ENCODE measurements around the gene HCN3. TPM values are rescaled to one million over a fixed set of nuclear protein-coding genes. Genes with fewer than 3 reads are reported as not detected.

HCN3 gene
- total and polyA plus RNA-seq, 2 of the 8 experiments (the other 6 are each of a cell fraction or from before 2014, with no cell fraction given), result 6.4 to 7.3 TPM

GRCh38 chr1:155250246-155250632, 27.0 kb upstream of the HCN3 start:
- Histone ChIP-seq H2AFZ (ENCODE audit: low read length) (no peak overlapping the region), H2BK20ac (ENCODE audit: low read length) (no peak overlapping the region), H2BK12ac (ENCODE audit: low read depth, low read length) (no peak overlapping the region; the same call in 1 of the 2 replicates), H4K91ac (replicated peaks; ENCODE audit: insufficient read length, low read length) (peak overlapping the region; percentile 60), H2BK120ac (replicated peaks; ENCODE audit: low read depth, low read length) (no peak overlapping the region), H3K4ac (replicated peaks; ENCODE audit: insufficient read length, low read depth, low read length) (no peak overlapping the region), H3K79me1 (ENCODE audit: low read depth, low read length) (no peaks in the 10 kb centered on the region), H2BK15ac (ENCODE audit: low read length) (0 out of 2 replicates have a peak overlapping the region, but pooled peaks have one; percentile 90), H3K4me2 (ENCODE audit: insufficient read depth in 1 of 2, low read depth in 2 of 2, low read length in 2 of 2) (peak overlapping the region; percentile 0 to 91; a peak in 3 of 4 replicates), H2BK5ac (ENCODE audit: low read depth, low read length) (no peak overlapping the region), H4K5ac (ENCODE audit: insufficient read length, low read depth, low read length) (peak overlapping the region; percentile 47), H3K56ac (replicated peaks; ENCODE audit: insufficient read length, low read depth, low read length) (no peak overlapping the region), H3K18ac (ENCODE audit: extremely low read depth, low read length) (peak overlapping the region; percentile 17; the same call in 1 of the 2 replicates), H3K79me2 (ENCODE audit: control insufficient read depth in 1 of 2, insufficient read depth in 2 of 2, low read length in 2 of 2) (0 out of 4 replicates have a peak, but pooled peaks cover 0 to 3% of the 10 kb centered on the region in 2 experiments), H3K4me1 (replicated peaks in 1 of 4; ENCODE audit: control insufficient read depth in 3 of 4, insufficient read depth in 4 of 4, low read length in 3 of 4) (peaks cover 0 to 19% (median 12%) of the 10 kb centered on the region in 4 experiments; a peak in 6 of 7 replicates), H3K27ac (ENCODE audit: low read depth, low read length) (no peak overlapping the region), H3K36me3 (ENCODE audit: control insufficient read depth in 2 of 4, insufficient read depth in 4 of 4, low read length in 3 of 4) (peaks cover 0 to 9% (median 2%) of the 10 kb centered on the region in 4 experiments; a peak in 2 of 8 replicates), H3K4me3 (ENCODE audit: extremely low read depth in 1 of 4, insufficient read depth in 2 of 4, low read depth in 3 of 4, low read length in 4 of 4) (peak overlapping the region; percentile 11 to 64 (median 58)), H3K23ac (ENCODE audit: insufficient read length) (no peak overlapping the region), H3K14ac (ENCODE audit: insufficient read length) (no peak overlapping the region), H3K27me3 (replicated peaks in 1 of 4; ENCODE audit: control insufficient read depth in 3 of 4, extremely low read depth in 1 of 4, insufficient read depth in 3 of 4, low read length in 3 of 4) (peaks cover 0 to 9% (median 4%) of the 10 kb centered on the region in 4 experiments; a peak in 2 of 7 replicates), H3K23me2 (ENCODE audit: low read depth, low read length) (peaks cover 8% of the 10 kb centered on the region; the same call in 1 of the 2 replicates), H4K20me1 (replicated peaks in 1 of 2; ENCODE audit: control insufficient read depth in 1 of 2, insufficient read depth in 2 of 2, low read length in 2 of 2) (peaks cover 0 to 5% of the 10 kb centered on the region in 2 experiments), H2AK5ac (ENCODE audit: low read depth, low read length) (no peak overlapping the region), H3K9ac (replicated peaks in 1 of 4; ENCODE audit: extremely low read depth in 1 of 4, low read depth in 3 of 4, low read length in 3 of 4) (no peak overlapping the region; a peak in 1 of 7 replicates), H4K8ac (ENCODE audit: extremely low read depth, insufficient read depth, low read length) (peak overlapping the region; percentile 92), H3K9me3 (ENCODE audit: insufficient read depth in 2 of 2, low read depth in 1 of 2, low read length in 1 of 2) (no peaks in the 10 kb centered on the region)
- WGBS, 2 experiments (ENCODE audit: extremely low coverage in 1 of 2, insufficient coverage in 1 of 2, insufficient read length in 1 of 2, insufficient replicate concordance in 2 of 2, low coverage in 1 of 2, low lambda C conversion rate in 2 of 2, missing lambda C conversion rate in 1 of 2), result 57% methylated on average over 8 of the region's 28 CpGs; no CpG with 5 or more reads in 1 of the 2 experiments
- ChIA-PET POLR2A (ENCODE audit: partially characterized antibody) (interaction anchor here (0.6 to 7.1 kb wide), 22 partner anchors 11 to 1411 kb away, joined by 3 to 48 read pairs (median 5); partner anchors contain the start of genes CLK2, FDPS, HCN3 and RUSC1), CTCF (ENCODE audit: partially characterized antibody) (interaction anchor here (0.6 to 15.2 kb wide), 56 partner anchors 9 to 868 kb away, joined by 3 to 227 read pairs (median 6); partner anchors contain the start of genes ASH1L, CLK2, FDPS and HCN3)
- TF ChIP-seq SAP30 (IDR thresholded peaks at IDR 0.05; ENCODE audit: insufficient read depth, insufficient replicate concordance, low read length), result no peak
- TF ChIP-seq SP4 (IDR thresholded peaks at IDR 0.05; ENCODE audit: low read length), result no peak
- TF ChIP-seq EZH2 (IDR thresholded peaks at IDR 0.05; ENCODE audit: low read depth, low read length, severe bottlenecking), result no peak
- TF ChIP-seq ZNF274 (IDR thresholded peaks at IDR 0.05; ENCODE audit: borderline replicate concordance, extremely low read depth, low read length), result no peak
- TF ChIP-seq RFX5 (IDR thresholded peaks at IDR 0.05; ENCODE audit: borderline replicate concordance, low read depth, low read length), result no peak
- TF ChIP-seq, protein P1, sequence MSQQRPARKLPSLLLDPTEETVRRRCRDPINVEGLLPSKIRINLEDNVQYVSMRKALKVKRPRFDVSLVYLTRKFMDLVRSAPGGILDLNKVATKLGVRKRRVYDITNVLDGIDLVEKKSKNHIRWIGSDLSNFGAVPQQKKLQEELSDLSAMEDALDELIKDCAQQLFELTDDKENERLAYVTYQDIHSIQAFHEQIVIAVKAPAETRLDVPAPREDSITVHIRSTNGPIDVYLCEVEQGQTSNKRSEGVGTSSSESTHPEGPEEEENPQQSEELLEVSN (IDR thresholded peaks at IDR 0.05), result no peak
- TF ChIP-seq BACH1 (IDR thresholded peaks at IDR 0.05; ENCODE audit: low read length), result no peak
- no peak for TF ChIP-seq RXRA (IDR thresholded peaks at IDR 0.05; ENCODE audit: insufficient read depth, low read depth, low read length)
- TF ChIP-seq JUND (IDR thresholded peaks at IDR 0.05; ENCODE audit: low read length), result no peak
- no peak for TF ChIP-seq NRF1 (IDR thresholded peaks at IDR 0.05; ENCODE audit: low read depth, low read length)
- no peak for TF ChIP-seq POLR2A (IDR thresholded peaks at IDR 0.05; ENCODE audit: control extremely low read depth in 1 of 2, low read depth in 2 of 2, low read length in 2 of 2)
- no peak for TF ChIP-seq SIRT6 (IDR thresholded peaks at IDR 0.05; ENCODE audit: low read length)
- TF ChIP-seq CTBP2 (IDR thresholded peaks at IDR 0.05; ENCODE audit: borderline replicate concordance, insufficient read depth, insufficient read length, low read length), result no peak
- FAIRE-seq (no peak), DNase-seq (ENCODE audit: low read depth in 1 of 2, low spot score in 2 of 2) (no peak)

Data from H1 (cell line).